ENCODE data around the gene LTB4R2.

DNA sequence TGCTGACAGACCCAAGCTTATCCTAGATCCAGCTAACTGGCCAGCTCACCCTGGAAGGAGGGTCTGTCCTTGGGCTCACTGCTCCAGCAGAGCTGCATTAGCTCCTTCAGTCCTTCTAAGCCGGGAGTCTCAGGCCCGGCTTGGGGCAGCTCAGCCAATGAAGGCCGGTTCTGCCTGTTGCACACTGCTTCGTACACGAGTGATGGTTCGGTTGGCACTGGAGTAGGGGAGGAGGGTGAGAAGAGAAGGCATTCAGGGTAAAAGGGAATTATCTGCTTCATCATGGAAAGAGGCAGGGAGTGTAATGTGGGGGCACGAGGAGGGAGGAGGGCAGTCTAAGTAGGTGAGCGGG lies 27.9 kb downstream of the LTB4R2 start:
- TF ChIP-seq SP2 (tag by site-specific recombination; IDR thresholded peaks at IDR 0.05) (no peak), HOXA7 (CRISPR knock-in tag; IDR thresholded peaks at IDR 0.05; ENCODE audit: borderline replicate concordance) (no peak), ZNF654 (tag by site-specific recombination; IDR thresholded peaks at IDR 0.05; ENCODE audit: low read depth) (no peak), ZNF274 (IDR thresholded peaks at IDR 0.05; ENCODE audit: low read length) (no peak), ZNF274 (tag by site-specific recombination; IDR thresholded peaks at IDR 0.05; ENCODE audit: borderline replicate concordance) (no peak), ZBTB26 (tag by site-specific recombination; optimal IDR thresholded peaks at IDR 0.05) (no peak), ZNF416 (tag by site-specific recombination; IDR thresholded peaks at IDR 0.05) (no peak)
- TF ChIP-seq, protein P1, sequence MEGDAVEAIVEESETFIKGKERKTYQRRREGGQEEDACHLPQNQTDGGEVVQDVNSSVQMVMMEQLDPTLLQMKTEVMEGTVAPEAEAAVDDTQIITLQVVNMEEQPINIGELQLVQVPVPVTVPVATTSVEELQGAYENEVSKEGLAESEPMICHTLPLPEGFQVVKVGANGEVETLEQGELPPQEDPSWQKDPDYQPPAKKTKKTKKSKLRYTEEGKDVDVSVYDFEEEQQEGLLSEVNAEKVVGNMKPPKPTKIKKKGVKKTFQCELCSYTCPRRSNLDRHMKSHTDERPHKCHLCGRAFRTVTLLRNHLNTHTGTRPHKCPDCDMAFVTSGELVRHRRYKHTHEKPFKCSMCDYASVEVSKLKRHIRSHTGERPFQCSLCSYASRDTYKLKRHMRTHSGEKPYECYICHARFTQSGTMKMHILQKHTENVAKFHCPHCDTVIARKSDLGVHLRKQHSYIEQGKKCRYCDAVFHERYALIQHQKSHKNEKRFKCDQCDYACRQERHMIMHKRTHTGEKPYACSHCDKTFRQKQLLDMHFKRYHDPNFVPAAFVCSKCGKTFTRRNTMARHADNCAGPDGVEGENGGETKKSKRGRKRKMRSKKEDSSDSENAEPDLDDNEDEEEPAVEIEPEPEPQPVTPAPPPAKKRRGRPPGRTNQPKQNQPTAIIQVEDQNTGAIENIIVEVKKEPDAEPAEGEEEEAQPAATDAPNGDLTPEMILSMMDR (tag by site-specific recombination; IDR thresholded peaks at IDR 0.05) = no peak
